IMR-90 (cell line): Measurements from ENCODE around the gene RNF144A. TPM values are rescaled to one million over a fixed set of nuclear protein-coding genes. Genes with fewer than 3 reads are reported as not detected.

ENCODE experiments used
- ATAC-seq: fragments of 200-7000 bp; cut with Tn5 transposase; 2 replicates; pipeline ENCODE4 v1.9.1; 2020; ENCODE audit warnings: low read depth, mild to moderate bottlenecking, moderate library complexity
- BruUV-seq: library from RNA; stranded (reverse); fragments of 400-500 nt; replicated peaks from 2 replicates; lab custom pipeline; 2021; lab: Mats Ljungman, UMichigan
- CTCF ChIA-PET: fragments of 300-600 bp; formaldehyde crosslinking; extraction: SDS; loops from one replicate; lab custom pipeline; 2021; ENCODE audit warnings: antibody characterized with exemption; lab: Yijun Ruan, JAX
- POLR2A ChIA-PET: fragments of 300-600 bp; sonication (Branson Sonifier 250); formaldehyde crosslinking; loops from one replicate; lab custom pipeline; 2022; ENCODE audit warnings: antibody characterized with exemption; ENCODE audit not compliant: unreplicated experiment; lab: Charles Lee
- DNase-seq: peaks from one replicate; pipeline ENCODE4 v3.0.0; 2013
- H2AFZ ChIP-seq: replicated peaks from 2 replicates; pipeline ENCODE3; 2013; ENCODE audit warnings: low read length, mild to moderate bottlenecking; ENCODE audit not compliant: poor library complexity
- H2AK5ac ChIP-seq: 2 replicates; pipeline ENCODE4 v1.6.1; 2013; ENCODE audit warnings: low read depth, low read length, inconsistent platforms
- H2AK9ac ChIP-seq: replicated peaks from 2 replicates; pipeline ENCODE3; 2013; ENCODE audit warnings: mild to moderate bottlenecking, low read depth, low read length, moderate library complexity; ENCODE audit not compliant: poor library complexity
- H2BK120ac ChIP-seq: 2 replicates; pipeline ENCODE4 v1.6.1; 2013; ENCODE audit warnings: low read depth, low read length, inconsistent platforms
- H2BK15ac ChIP-seq: 3 replicates; pipeline ENCODE4 v1.6.1; 2013; ENCODE audit warnings: low read depth, low read length, inconsistent platforms
- H2BK20ac ChIP-seq: 2 replicates; pipeline ENCODE4 v1.6.1; 2013; ENCODE audit warnings: low read depth, mild to moderate bottlenecking, inconsistent platforms, low read length, moderate library complexity
- H2BK5ac ChIP-seq: 2 replicates; pipeline ENCODE4 v1.6.1; 2013; ENCODE audit warnings: mild to moderate bottlenecking, low read depth, low read length, inconsistent platforms; ENCODE audit not compliant: poor library complexity, severe bottlenecking
- H3K14ac ChIP-seq: replicated peaks from 2 replicates; pipeline ENCODE4 v1.6.1; 2013; ENCODE audit warnings: low read depth, low read length, inconsistent platforms
- H3K18ac ChIP-seq: 2 replicates; pipeline ENCODE4 v1.6.1; 2013; ENCODE audit warnings: low read depth, low read length, control low read depth
- H3K23ac ChIP-seq: 2 replicates; pipeline ENCODE4 v1.6.1; 2013; ENCODE audit warnings: low read depth, low read length, inconsistent platforms
- H3K27ac ChIP-seq: 2 replicates; pipeline ENCODE4 v1.5.1; 2013; ENCODE audit warnings: mild to moderate bottlenecking, control low read depth, low read length; ENCODE audit not compliant: insufficient read depth
- H3K27me3 ChIP-seq: 2 replicates; pipeline ENCODE4 v1.6.1; 2013; ENCODE audit warnings: low read length; ENCODE audit not compliant: control insufficient read depth, insufficient read depth
- H3K36me3 ChIP-seq: 2 replicates; pipeline ENCODE4 v1.6.1; 2013; ENCODE audit warnings: low read length, mixed read lengths; ENCODE audit not compliant: control insufficient read depth, insufficient read depth
- H3K4ac ChIP-seq: 2 replicates; pipeline ENCODE4 v1.6.1; 2013; ENCODE audit warnings: low read depth, low read length, inconsistent platforms
- H3K4me1 ChIP-seq: 2 replicates; pipeline ENCODE4 v1.6.1; 2013; ENCODE audit warnings: low read length, mixed read lengths; ENCODE audit not compliant: control insufficient read depth, insufficient read depth
- H3K4me2 ChIP-seq: 2 replicates; pipeline ENCODE4 v1.6.1; 2013; ENCODE audit warnings: low read depth, mild to moderate bottlenecking, control low read depth, low read length, moderate library complexity
- H3K4me3 ChIP-seq: 2 replicates; pipeline ENCODE4 v1.5.1; 2013; ENCODE audit warnings: low read depth, mild to moderate bottlenecking, control low read depth, low read length, moderate library complexity; ENCODE audit not compliant: insufficient read depth
- H3K56ac ChIP-seq: 2 replicates; pipeline ENCODE4 v1.6.1; 2013; ENCODE audit warnings: low read length, inconsistent platforms; ENCODE audit not compliant: insufficient read depth; ENCODE audit errors: extremely low read depth
- H3K79me1 ChIP-seq, 2 experiments: 2 replicates each; pipeline ENCODE4 v1.6.1; 2013; ENCODE audit warnings: low read length in 2 of 2, inconsistent platforms in 1 of 2, low read depth in 1 of 2
- H3K9ac ChIP-seq: 2 replicates; pipeline ENCODE4 v1.6.1; 2013; ENCODE audit warnings: low read depth, low read length, control low read depth
- H3K9me1 ChIP-seq: 2 replicates; pipeline ENCODE4 v1.6.1; 2013; ENCODE audit warnings: low read length, inconsistent platforms; ENCODE audit not compliant: insufficient read depth
- H3K9me3 ChIP-seq: 2 replicates; pipeline ENCODE4 v1.6.1; 2013; ENCODE audit warnings: low read length; ENCODE audit not compliant: control insufficient read depth, insufficient read depth
- H4K20me1 ChIP-seq: 2 replicates; pipeline ENCODE4 v1.6.1; 2013; ENCODE audit warnings: low read length, inconsistent platforms; ENCODE audit not compliant: insufficient read depth
- H4K5ac ChIP-seq: 2 replicates; pipeline ENCODE4 v1.6.1; 2013; ENCODE audit warnings: mild to moderate bottlenecking, low read depth, low read length, control low read depth
- H4K8ac ChIP-seq, 2 experiments: 2 replicates each; pipeline ENCODE4 v1.6.1; 2013; ENCODE audit warnings: low read depth in 2 of 2, low read length in 2 of 2, control low read depth in 1 of 2, inconsistent platforms in 1 of 2
- H4K91ac ChIP-seq: 2 replicates; pipeline ENCODE4 v1.6.1; 2013; ENCODE audit warnings: low read depth, low read length, inconsistent platforms; ENCODE audit not compliant: insufficient read depth
- BHLHE40 ChIP-seq: fragments of 150-350 bp; IDR thresholded peaks from 2 replicates; pipeline ENCODE4 v1.6.1; 2016; ENCODE audit warnings: mild to moderate bottlenecking, low read depth, low read length
- CHD1 ChIP-seq: IDR thresholded peaks from 2 replicates; pipeline ENCODE4 v1.6.1; 2012; ENCODE audit warnings: low read depth, low read length, improper control_type of control experiment
- FOS ChIP-seq: fragments of 150-350 bp; IDR thresholded peaks from 2 replicates; pipeline ENCODE4 v1.6.1; 2016; ENCODE audit warnings: low read depth, low read length
- MAZ ChIP-seq: IDR thresholded peaks from 2 replicates; pipeline ENCODE4 v1.6.1; 2012; ENCODE audit warnings: low read depth, mild to moderate bottlenecking, low read length, improper control_type of control experiment, moderate library complexity, borderline replicate concordance
- NFE2L2 ChIP-seq: fragments of 150-350 bp; IDR thresholded peaks from 2 replicates; pipeline ENCODE4 v1.6.1; 2016; ENCODE audit warnings: low read depth, mild to moderate bottlenecking, low read length
- POLR2A ChIP-seq: IDR thresholded peaks from 2 replicates; pipeline ENCODE4 v1.6.1; 2012; ENCODE audit warnings: mild to moderate bottlenecking, low read depth, low read length
- RCOR1 ChIP-seq: IDR thresholded peaks from 2 replicates; pipeline ENCODE4 v1.6.1; 2012; ENCODE audit warnings: mild to moderate bottlenecking, low read length, improper control_type of control experiment; ENCODE audit not compliant: insufficient replicate concordance
- RFX5 ChIP-seq: IDR thresholded peaks from 2 replicates; pipeline ENCODE4 v1.8.0; 2012; ENCODE audit warnings: low read depth, mild to moderate bottlenecking, low read length, moderate library complexity
- SMC3 ChIP-seq: fragments of 150-350 bp; IDR thresholded peaks from 2 replicates; pipeline ENCODE4 v1.6.1; 2016; ENCODE audit warnings: low read depth, mild to moderate bottlenecking, antibody characterized with exemption, low read length, moderate library complexity
- WGBS, 2 experiments: methylation state at CpG; one replicate each; pipeline versions ENCODE4 v1.1.5 to v1.1.7; 2013; ENCODE audit warnings: missing lambda C conversion rate in 2 of 2; ENCODE audit not compliant: insufficient read length in 1 of 2; ENCODE audit errors: extremely low coverage in 2 of 2; 5-methylcytosine and 5-hydroxymethylcytosine counted together
- dilution Hi-C: fragments of 300-500 bp; cut with HindIII; formaldehyde crosslinking; loops from one replicate; pipeline ENCODE4 v1.14.3; 2018; ENCODE audit warnings: low sequenced_read_pairs; ENCODE audit not compliant: unreplicated experiment
- in situ Hi-C: fragments of 300-500 bp; cut with MboI; formaldehyde crosslinking; loops from 3 replicates; pipeline ENCODE4 v1.14.3; 2019; ENCODE audit warnings: low sequenced_read_pairs, inconsistent platforms, mixed read lengths
- intact Hi-C: fragments of 100-400 bp; cut with micrococcal nuclease; formaldehyde crosslinking; loops from 2 replicates; pipeline ENCODE4 v1.10.0; 2022
- polyA plus RNA-seq, 3 experiments: library from polyadenylated mRNA; depleted of rRNA; stranded (reverse); fragments of >200 nt; gene quantifications; 2 replicates each; pipeline ENCODE4 v1.2.3, GENCODE V29; 2012; ENCODE audit warnings: low replicate concordance in 1 of 3
- total RNA-seq: library from RNA; depleted of rRNA; stranded (reverse); fragments of >200 nt; gene quantifications from 2 replicates; pipeline ENCODE4 v1.2.3, GENCODE V29; 2012
- TF ChIP-seq, protein P1 (sequence below): fragments of 150-350 bp; IDR thresholded peaks from 2 replicates; pipeline ENCODE4 v1.6.1; 2017; ENCODE audit warnings: mild to moderate bottlenecking, antibody characterized with exemption, low read length, low read depth

RNF144A gene
- total and polyA plus RNA-seq, 2 of the 4 experiments (the other 2 are of a cell fraction): 0.18 to 0.26 TPM

- Histone ChIP-seq H2BK20ac (no peak overlapping the region), H2AFZ (no peak overlapping the region), H2BK15ac (no peak overlapping the region), H3K36me3 (no peaks in the 10 kb centered on the region), H2BK5ac (no peak overlapping the region), H3K18ac (no peak overlapping the region), H2BK120ac (no peak overlapping the region), H4K8ac (no peak overlapping the region), H3K14ac (no peak overlapping the region), H3K4me1 (no peaks in the 10 kb centered on the region), H3K79me1 (no peaks in the 10 kb centered on the region), H4K91ac (no peak overlapping the region), H3K9ac (no peak overlapping the region), H3K4me2 (no peak overlapping the region), H3K4ac (no peak overlapping the region), H4K20me1 (no peaks in the 10 kb centered on the region), H3K27me3 (peaks cover 6% of the 10 kb centered on the region), H3K56ac (no peak overlapping the region), H2AK9ac (no peak overlapping the region), H2AK5ac (no peak overlapping the region), H3K9me1 (no peaks in the 10 kb centered on the region), H3K4me3 (no peak overlapping the region), H3K27ac (no peak overlapping the region), H4K5ac (no peak overlapping the region), H3K23ac (no peak overlapping the region), H3K9me3 (no peaks in the 10 kb centered on the region)
- dilution Hi-C loops: no loop called here
- intact Hi-C loops: no loop called here
- TF ChIP-seq CHD1 (no peak), BHLHE40 (no peak), RCOR1 (no peak), FOS (no peak), MAZ (no peak), RFX5 (no peak), NFE2L2 (no peak), SMC3 (no peak), POLR2A (no peak)
- TF ChIP-seq, protein P1, sequence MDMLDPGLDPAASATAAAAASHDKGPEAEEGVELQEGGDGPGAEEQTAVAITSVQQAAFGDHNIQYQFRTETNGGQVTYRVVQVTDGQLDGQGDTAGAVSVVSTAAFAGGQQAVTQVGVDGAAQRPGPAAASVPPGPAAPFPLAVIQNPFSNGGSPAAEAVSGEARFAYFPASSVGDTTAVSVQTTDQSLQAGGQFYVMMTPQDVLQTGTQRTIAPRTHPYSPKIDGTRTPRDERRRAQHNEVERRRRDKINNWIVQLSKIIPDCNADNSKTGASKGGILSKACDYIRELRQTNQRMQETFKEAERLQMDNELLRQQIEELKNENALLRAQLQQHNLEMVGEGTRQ: no peak
- POLR2A ChIA-PET: no interaction called here
- CTCF ChIA-PET: no interaction called here
- no TSS peak for BruUV-seq
- ATAC-seq: no peak
- DNase-seq: no peak
- in situ Hi-C loops: no loop called here
- 71% methylated on average over 3 of the region's 10 CpGs; no CpG with 5 or more reads in 1 of the 2 experiments for WGBS, 2 experiments
Observed at GRCh38 chr2:6941299-6942046, 24.3 kb downstream of the RNF144A start.
